ENCODE measurements around the gene USP3.
A peak's percentile ranks its signal among the peaks of the same experiment; 100 is the strongest.
"Not testable (repeated sequence)": the region's sequence is repeated elsewhere in the genome, so short reads cannot be mapped to it uniquely, and the experiment has no call there.

USP3 gene

GRCh38 chr15:63484433-63485186 is 19.8 kb upstream of the USP3 start:
- peak overlapping the region; percentile 60 for H3K4me3 Mint-ChIP-seq
- no peaks in the 10 kb centered on the region for H3K36me3 Mint-ChIP-seq
- no peak for ATAC-seq (ENCODE audit: low read depth)
- H3K4me1 Mint-ChIP-seq = peaks cover 32% of the 10 kb centered on the region
- DNase-seq (ENCODE audit: low spot score in 2 of 2) = no peak
- H3K27me3 Mint-ChIP-seq = no peaks in the 10 kb centered on the region
- H3K9me3 Mint-ChIP-seq = no peaks in the 10 kb centered on the region
- H3K27ac Mint-ChIP-seq = peak overlapping the region; percentile 90

GRCh38 chr15:63487076-63487757 is 17.2 kb upstream of the USP3 start:
- Mint-ChIP-seq H3K4me3 (peak overlapping the region; percentile 71), H3K36me3 (no peaks in the 10 kb centered on the region), H3K4me1 (peaks cover 32% of the 10 kb centered on the region), H3K9me3 (peaks cover 2% of the 10 kb centered on the region), H3K27me3 (no peaks in the 10 kb centered on the region), H3K27ac (peak overlapping the region; percentile 82)
- peak; percentile 83 to 94 for DNase-seq (ENCODE audit: low spot score in 2 of 2)
- ATAC-seq (ENCODE audit: low read depth) = peak; percentile 53

- not testable (repeated sequence) for H3K27me3 Mint-ChIP-seq; H3K9me3 Mint-ChIP-seq; ATAC-seq (ENCODE audit: low read depth); DNase-seq (ENCODE audit: low spot score in 2 of 2); H3K36me3 Mint-ChIP-seq; H3K4me3 Mint-ChIP-seq
- Mint-ChIP-seq H3K4me1 (peaks cover 32% of the 10 kb centered on the region), H3K27ac (peak overlapping the region; percentile 82)
Measured at GRCh38 chr15:63487758-63488397, 16.5 kb upstream of the USP3 start.

- Mint-ChIP-seq H3K4me1 (peaks cover 36% of the 10 kb centered on the region), H3K27ac (no peak overlapping the region), H3K9me3 (peaks cover 2% of the 10 kb centered on the region), H3K27me3 (no peaks in the 10 kb centered on the region), H3K4me3 (no peak overlapping the region), H3K36me3 (no peaks in the 10 kb centered on the region)
- no peak for DNase-seq (ENCODE audit: low spot score in 2 of 2)
- no peak for ATAC-seq (ENCODE audit: low read depth)
Measured at GRCh38 chr15:63488398-63488960, 15.9 kb upstream of the USP3 start.

- ATAC-seq (ENCODE audit: low read depth) (no peak), DNase-seq (ENCODE audit: low spot score in 2 of 2) (no peak)
- no peaks in the 10 kb centered on the region for H3K36me3 Mint-ChIP-seq
- no peak overlapping the region for H3K4me3 Mint-ChIP-seq
- peaks cover 33% of the 10 kb centered on the region for H3K4me1 Mint-ChIP-seq
- no peaks in the 10 kb centered on the region for H3K27me3 Mint-ChIP-seq
- peaks cover 2% of the 10 kb centered on the region for H3K9me3 Mint-ChIP-seq
- no peak overlapping the region for H3K27ac Mint-ChIP-seq
Measured at GRCh38 chr15:63489352-63489751, 15.0 kb upstream of the USP3 start.

GRCh38 chr15:63490345-63491034 is 13.9 kb upstream of the USP3 start:
- H3K27ac Mint-ChIP-seq = peak overlapping the region; percentile 92
- no peaks in the 10 kb centered on the region for H3K36me3 Mint-ChIP-seq
- ATAC-seq (ENCODE audit: low read depth) (peak; percentile 46), DNase-seq (ENCODE audit: low spot score in 2 of 2) (no peak)
- H3K4me3 Mint-ChIP-seq = peak overlapping the region; percentile 74
- peaks cover 35% of the 10 kb centered on the region for H3K4me1 Mint-ChIP-seq
- H3K9me3 Mint-ChIP-seq = peaks cover 2% of the 10 kb centered on the region
- no peaks in the 10 kb centered on the region for H3K27me3 Mint-ChIP-seq

GRCh38 chr15:63491116-63491827 is 13.1 kb upstream of the USP3 start:
- Mint-ChIP-seq H3K4me1 (peaks cover 38% of the 10 kb centered on the region), H3K36me3 (no peaks in the 10 kb centered on the region), H3K9me3 (peaks cover 2% of the 10 kb centered on the region), H3K27me3 (no peaks in the 10 kb centered on the region), H3K4me3 (peak overlapping the region; percentile 74), H3K27ac (peak overlapping the region; percentile 92)
- DNase-seq (ENCODE audit: low spot score in 2 of 2) (peak in 1 of 2 donors; percentile 53), ATAC-seq (ENCODE audit: low read depth) (peak; percentile 78)

- ATAC-seq (ENCODE audit: low read depth) = no peak
- Mint-ChIP-seq H3K4me1 (peaks cover 39% of the 10 kb centered on the region), H3K36me3 (no peaks in the 10 kb centered on the region), H3K9me3 (peaks cover 2% of the 10 kb centered on the region), H3K27me3 (no peaks in the 10 kb centered on the region), H3K4me3 (no peak overlapping the region), H3K27ac (peak overlapping the region; percentile 92)
- DNase-seq (ENCODE audit: low spot score in 2 of 2) = no peak
Measured at GRCh38 chr15:63491979-63492378, 12.4 kb upstream of the USP3 start.

GRCh38 chr15:63492541-63493077 is 11.8 kb upstream of the USP3 start:
- H3K27ac Mint-ChIP-seq = peak overlapping the region; percentile 92
- H3K4me3 Mint-ChIP-seq = no peak overlapping the region
- peaks cover 34% of the 10 kb centered on the region for H3K4me1 Mint-ChIP-seq
- H3K36me3 Mint-ChIP-seq = no peaks in the 10 kb centered on the region
- H3K9me3 Mint-ChIP-seq = peaks cover 2% of the 10 kb centered on the region
- ATAC-seq (ENCODE audit: low read depth) = no peak
- no peaks in the 10 kb centered on the region for H3K27me3 Mint-ChIP-seq
- DNase-seq (ENCODE audit: low spot score in 2 of 2) = no peak

- peaks cover 34% of the 10 kb centered on the region for H3K4me1 Mint-ChIP-seq
- H3K36me3 Mint-ChIP-seq = no peaks in the 10 kb centered on the region
- H3K4me3 Mint-ChIP-seq = no peak overlapping the region
- H3K9me3 Mint-ChIP-seq = peaks cover 2% of the 10 kb centered on the region
- no peak for DNase-seq (ENCODE audit: low spot score in 2 of 2)
- no peak for ATAC-seq (ENCODE audit: low read depth)
- H3K27ac Mint-ChIP-seq = peak overlapping the region; percentile 92
- no peaks in the 10 kb centered on the region for H3K27me3 Mint-ChIP-seq
Measured at GRCh38 chr15:63493436-63493835, 11.0 kb upstream of the USP3 start.

- Mint-ChIP-seq H3K27ac (no peak overlapping the region), H3K4me3 (no peak overlapping the region), H3K36me3 (no peaks in the 10 kb centered on the region), H3K27me3 (no peaks in the 10 kb centered on the region), H3K4me1 (peaks cover 34% of the 10 kb centered on the region), H3K9me3 (peaks cover 2% of the 10 kb centered on the region)
- ATAC-seq (ENCODE audit: low read depth) (no peak), DNase-seq (ENCODE audit: low spot score in 2 of 2) (no peak)
Measured at GRCh38 chr15:63494408-63494807, 10.0 kb upstream of the USP3 start.

GRCh38 chr15:63495343-63495742 is 9.1 kb upstream of the USP3 start:
- DNase-seq (ENCODE audit: low spot score in 2 of 2) (no peak), ATAC-seq (ENCODE audit: low read depth) (no peak)
- Mint-ChIP-seq H3K9me3 (peaks cover 2% of the 10 kb centered on the region), H3K4me1 (peaks cover 38% of the 10 kb centered on the region), H3K27ac (no peak overlapping the region), H3K4me3 (no peak overlapping the region), H3K27me3 (no peaks in the 10 kb centered on the region), H3K36me3 (no peaks in the 10 kb centered on the region)

Data from memory B cell (primary cell).